LNCaP clone FGC (cell line): ENCODE measurements around the gene UBQLN4.

Source experiments
- DNase-seq: peaks from one replicate; pipeline ENCODE4 v3.0.0-alpha.2; 2011; ENCODE audit warnings: low read depth
- H3K4me3 ChIP-seq: 2 replicates; pipeline ENCODE4 v1.5.1; 2011; ENCODE audit warnings: mild to moderate bottlenecking, low read depth, low read length, control low read depth
- CTCF ChIP-seq: IDR thresholded peaks from 2 replicates; pipeline ENCODE4 v1.5.1; 2012; ENCODE audit warnings: mild to moderate bottlenecking; ENCODE audit not compliant: control insufficient read depth, insufficient read depth; ENCODE audit errors: extremely low read depth

The UBQLN4 gene

GRCh38 chr1:156069490-156070455 is 16.2 kb upstream of the UBQLN4 start:
- DNase-seq: no peak
- TF ChIP-seq CTCF: no peak
- H3K4me3 ChIP-seq: no peak overlapping the region

- no peak for TF ChIP-seq CTCF
- no peak for DNase-seq
- no peak overlapping the region for H3K4me3 ChIP-seq
These were observed 13.7 kb upstream of the UBQLN4 start for GRCh38 chr1:156067262-156067661.

GRCh38 chr1:156065871-156066270 is 12.3 kb upstream of the UBQLN4 start:
- no peak overlapping the region for H3K4me3 ChIP-seq
- DNase-seq: no peak
- TF ChIP-seq CTCF: no peak

- no peak for DNase-seq
- H3K4me3 ChIP-seq: no peak overlapping the region
- no peak for TF ChIP-seq CTCF
These were observed 11.6 kb upstream of the UBQLN4 start for GRCh38 chr1:156065212-156065611.

GRCh38 chr1:156064615-156065014 is 11.0 kb upstream of the UBQLN4 start:
- no peak for TF ChIP-seq CTCF
- H3K4me3 ChIP-seq: no peak overlapping the region
- no peak for DNase-seq

GRCh38 chr1:156063997-156064285 is 10.3 kb upstream of the UBQLN4 start:
- TF ChIP-seq CTCF: no peak
- no peak for DNase-seq
- H3K4me3 ChIP-seq: no peak overlapping the region

- H3K4me3 ChIP-seq: peak overlapping the region; percentile 93
- DNase-seq: no peak
These were observed 8.6 kb upstream of the UBQLN4 start for GRCh38 chr1:156062189-156062588.

More at GRCh38 chr1:156062189-156062588, 8.6 kb upstream of the UBQLN4 start:
- TF ChIP-seq CTCF: no peak
